GM23338 (cell line): Measurements from ENCODE around the gene ZNF281. TPM values are rescaled to one million over a fixed set of nuclear protein-coding genes. Genes with fewer than 3 reads are reported as not detected.

Experiments
- ATAC-seq: fragments of 200-7000 bp; cut with Tn5 transposase; 3 replicates; pipeline ENCODE4 v1.9.1; 2020
- DNase-seq: peaks from one replicate; pipeline ENCODE4 v3.0.0-alpha.2; 2015; ENCODE audit warnings: low spot score
- H2AFZ ChIP-seq: fragments of 200-600 bp; sonication (generic); 2 replicates; pipeline ENCODE4 v1.8.0; 2016; ENCODE audit warnings: antibody characterized with exemption, mild to moderate bottlenecking, moderate library complexity
- H3F3A ChIP-seq: fragments of 200-600 bp; sonication (generic); replicated peaks from 2 replicates; pipeline ENCODE4 v1.8.0; 2017; ENCODE audit warnings: antibody characterized with exemption, mixed run types, low read depth
- H3K27ac ChIP-seq: fragments of 200-600 bp; sonication (generic); 2 replicates; pipeline ENCODE4 v1.6.1; 2016; ENCODE audit warnings: low read depth
- H3K27me3 ChIP-seq: fragments of 200-600 bp; sonication (generic); 2 replicates; pipeline ENCODE4 v1.8.0; 2016; ENCODE audit warnings: mild to moderate bottlenecking, mixed run types, moderate library complexity; ENCODE audit not compliant: insufficient read depth
- H3K36me3 ChIP-seq: fragments of 200-600 bp; sonication (generic); 2 replicates; pipeline ENCODE4 v1.8.0; 2016; ENCODE audit warnings: mild to moderate bottlenecking; ENCODE audit not compliant: insufficient read depth
- H3K4me1 ChIP-seq: fragments of 200-600 bp; sonication (generic); 2 replicates; pipeline ENCODE4 v1.8.0; 2016; ENCODE audit warnings: mild to moderate bottlenecking, moderate library complexity; ENCODE audit not compliant: insufficient read depth
- H3K4me2 ChIP-seq: fragments of 200-600 bp; sonication (generic); 2 replicates; pipeline ENCODE4 v1.7.1; 2017; ENCODE audit warnings: mixed run types
- H3K4me3 ChIP-seq: fragments of 200-600 bp; sonication (generic); 2 replicates; pipeline ENCODE4 v1.6.1; 2016; ENCODE audit warnings: mixed run types
- H3K79me2 ChIP-seq: fragments of 200-600 bp; sonication (generic); replicated peaks from 2 replicates; pipeline ENCODE4 v1.8.0; 2017; ENCODE audit warnings: mild to moderate bottlenecking; ENCODE audit not compliant: insufficient read depth
- H3K9me2 ChIP-seq: fragments of 200-600 bp; sonication (generic); 2 replicates; pipeline ENCODE4 v1.8.0; 2017; ENCODE audit not compliant: insufficient read depth
- H4K20me1 ChIP-seq: fragments of 200-600 bp; sonication (generic); replicated peaks from 2 replicates; pipeline ENCODE4 v1.8.0; 2017; ENCODE audit warnings: mild to moderate bottlenecking; ENCODE audit not compliant: insufficient read depth
- H3K27ac Mint-ChIP-seq: 2 replicates; pipeline ENCODE4 v1.8.0; 2020; ENCODE audit warnings: inconsistent platforms, mild to moderate bottlenecking, moderate library complexity, mixed read lengths
- H3K27me3 Mint-ChIP-seq: 3 replicates; pipeline ENCODE4 v1.8.0; 2022; ENCODE audit warnings: low read depth, mild to moderate bottlenecking, moderate library complexity, mixed read lengths, inconsistent platforms; ENCODE audit not compliant: insufficient read depth, poor library complexity
- H3K36me3 Mint-ChIP-seq: 3 replicates; pipeline ENCODE4 v1.8.0; 2021; ENCODE audit warnings: low read depth, mild to moderate bottlenecking, inconsistent platforms, moderate library complexity, mixed read lengths
- H3K4me1 Mint-ChIP-seq: 3 replicates; pipeline ENCODE4 v1.8.0; 2020; ENCODE audit warnings: mild to moderate bottlenecking, inconsistent platforms, mixed read lengths
- H3K4me3 Mint-ChIP-seq: 3 replicates; pipeline ENCODE4 v1.8.0; 2021; ENCODE audit warnings: moderate library complexity, mild to moderate bottlenecking, inconsistent platforms, mixed read lengths
- H3K9me3 Mint-ChIP-seq: 3 replicates; pipeline ENCODE4 v1.8.0; 2020; ENCODE audit warnings: moderate library complexity, mild to moderate bottlenecking, inconsistent platforms, mixed read lengths
- CREB1 ChIP-seq: fragments of 250-450 bp; sonication (Bioruptor Pico); IDR thresholded peaks from 2 replicates; pipeline ENCODE4 v1.5.0; 2020; ENCODE audit warnings: low read depth, mild to moderate bottlenecking, moderate library complexity
- CTCF ChIP-seq, 2 experiments: fragments of 200-600 bp in 1 of 2; sonication (generic) in 1 of 2; conservative IDR thresholded peaks; 2 replicates each; pipeline versions ENCODE4 v1.5.1 to v1.6.1; 2016 to 2017; ENCODE audit warnings: antibody characterized with exemption in 2 of 2, low read depth in 2 of 2, mild to moderate bottlenecking in 2 of 2, moderate library complexity in 1 of 2
- ETS1 ChIP-seq: IDR thresholded peaks from 2 replicates; pipeline ENCODE4 v1.6.1; 2016; ENCODE audit warnings: antibody characterized with exemption
- EZH2phosphoT487 ChIP-seq: fragments of 200-600 bp; sonication (generic); IDR thresholded peaks from one replicate; pipeline ENCODE4 v1.8.1; 2018; ENCODE audit warnings: antibody characterized with exemption; ENCODE audit not compliant: unreplicated experiment
- JUNB ChIP-seq: IDR thresholded peaks from one replicate; pipeline ENCODE4 v1.6.1; 2016; ENCODE audit warnings: antibody characterized with exemption; ENCODE audit not compliant: unreplicated experiment
- NANOG ChIP-seq: IDR thresholded peaks from 2 replicates; pipeline ENCODE4 v1.6.1; 2016; ENCODE audit warnings: antibody characterized with exemption, borderline replicate concordance
- POLR2AphosphoS5 ChIP-seq: IDR thresholded peaks from 2 replicates; pipeline ENCODE4 v1.6.1; 2016; ENCODE audit warnings: antibody characterized with exemption, low read depth
- REST ChIP-seq: IDR thresholded peaks from one replicate; pipeline ENCODE4 v1.6.1; 2018; ENCODE audit warnings: antibody characterized with exemption; ENCODE audit not compliant: unreplicated experiment
- STAT1 ChIP-seq: IDR thresholded peaks from one replicate; pipeline ENCODE4 v1.6.1; 2016; ENCODE audit warnings: antibody characterized with exemption; ENCODE audit not compliant: unreplicated experiment
- ZNF114 ChIP-seq: fragments of 250-450 bp; sonication (Bioruptor Pico); IDR thresholded peaks from 2 replicates; pipeline ENCODE4 v1.5.0; 2020; ENCODE audit warnings: mild to moderate bottlenecking, moderate library complexity
- ZNF331 ChIP-seq: fragments of 250-450 bp; sonication (Bioruptor Pico); IDR thresholded peaks from 2 replicates; pipeline ENCODE4 v1.5.0; 2020; ENCODE audit warnings: low read depth, mild to moderate bottlenecking, moderate library complexity
- polyA plus RNA-seq: library from polyadenylated mRNA; unstranded; fragments of >200 nt; fragmentation: Nextera tagmentation; extraction: Ambion mirVana; gene quantifications from 2 replicates; pipeline ENCODE4 v1.2.1, GENCODE V29; 2016
- total RNA-seq: library from RNA; depleted of rRNA; stranded (reverse); fragments of >200 nt; shearing (Covaris generic); gene quantifications from 2 replicates; pipeline ENCODE4 v1.2.3, GENCODE V29; 2014

Gene ZNF281
- total and polyA plus RNA-seq, 2 experiments from 2014 or later: 62.1 to 79.3 TPM

GRCh38 chr1:200401263-200401662 lies 8.6 kb downstream of the ZNF281 start (continued):
- TF ChIP-seq REST (no peak), ZNF331 (CRISPR knock-in tag) (no peak), EZH2phosphoT487 (no peak), ETS1 (no peak), CTCF (conservative IDR thresholded peaks at IDR 0.05; ENCODE audit: low read depth in 2 of 2) (no peak)

GRCh38 chr1:200400556-200400955 lies 9.3 kb downstream of the ZNF281 start:
- no peaks in the 10 kb centered on the region for H3K27me3 Mint-ChIP-seq
- H2AFZ ChIP-seq: no peak overlapping the region
- ATAC-seq (no peak), DNase-seq (no peak)
- peaks cover 28% of the 10 kb centered on the region for H3K36me3 Mint-ChIP-seq
- 0 out of 2 replicates have a peak overlapping the region, but pooled peaks have one; percentile 16 for H3K4me2 ChIP-seq
- peak overlapping the region; percentile 29 for H3K27ac ChIP-seq
- no peaks in the 10 kb centered on the region for H3F3A ChIP-seq
- peaks cover 64% of the 10 kb centered on the region for H3K4me1 Mint-ChIP-seq
- H3K9me2 ChIP-seq: no peaks in the 10 kb centered on the region
- H3K4me3 ChIP-seq: no peak overlapping the region
- peaks cover 15% of the 10 kb centered on the region for H4K20me1 ChIP-seq
- H3K79me2 ChIP-seq: peaks cover 80% of the 10 kb centered on the region
- H3K9me3 Mint-ChIP-seq: no peaks in the 10 kb centered on the region
- H3K4me3 Mint-ChIP-seq: no peak overlapping the region
- H3K4me1 ChIP-seq: peaks cover 55% of the 10 kb centered on the region
- H3K36me3 ChIP-seq: peaks cover 10% of the 10 kb centered on the region; the same call in 1 of the 2 replicates
- H3K27me3 ChIP-seq: no peaks in the 10 kb centered on the region
- H3K27ac Mint-ChIP-seq: no peak overlapping the region
- TF ChIP-seq CTCF (conservative IDR thresholded peaks at IDR 0.05; ENCODE audit: low read depth in 2 of 2): no peak
- no peak for TF ChIP-seq ZNF331 (CRISPR knock-in tag)
- TF ChIP-seq EZH2phosphoT487: no peak
- no peak for TF ChIP-seq NANOG
- no peak for TF ChIP-seq POLR2AphosphoS5
- no peak for TF ChIP-seq JUNB
- TF ChIP-seq ETS1: no peak
- TF ChIP-seq REST: no peak
- TF ChIP-seq ZNF114 (CRISPR knock-in tag): no peak
- no peak for TF ChIP-seq CREB1
- no peak for TF ChIP-seq STAT1
